Mesendoderm (in vitro differentiated cells): ENCODE data around the gene CTNNA2.
"Not testable (repeated sequence)": the region's sequence is repeated elsewhere in the genome, so short reads cannot be mapped to it uniquely, and the experiment has no call there.

Source experiments
- DNase-seq: peaks from one replicate; pipeline ENCODE4 v3.0.0; 2013
- H2AK5ac ChIP-seq: 2 replicates; pipeline ENCODE4 v1.6.1; 2013; ENCODE audit warnings: low read length, inconsistent platforms
- H2BK120ac ChIP-seq: 2 replicates; pipeline ENCODE4 v1.6.1; 2013; ENCODE audit warnings: low read depth, mild to moderate bottlenecking, low read length, moderate library complexity, mixed read lengths
- H2BK15ac ChIP-seq: replicated peaks from 2 replicates; pipeline ENCODE4 v1.6.1; 2013; ENCODE audit warnings: low read depth, mild to moderate bottlenecking, moderate library complexity
- H2BK5ac ChIP-seq: 2 replicates; pipeline ENCODE4 v1.6.1; 2013; ENCODE audit warnings: low read length, inconsistent platforms
- H3K18ac ChIP-seq: 2 replicates; pipeline ENCODE4 v1.6.1; 2013; ENCODE audit warnings: mild to moderate bottlenecking, low read length, mixed read lengths
- H3K23ac ChIP-seq: one replicate; pipeline ENCODE4 v1.6.1; 2013; ENCODE audit warnings: low read length
- H3K27ac ChIP-seq: 2 replicates; pipeline ENCODE4 v1.5.1; 2013; ENCODE audit warnings: low read depth, mild to moderate bottlenecking, inconsistent platforms, low read length, moderate library complexity
- H3K27me3 ChIP-seq: 2 replicates; pipeline ENCODE4 v1.6.1; 2013; ENCODE audit warnings: low read length, control low read depth, mild to moderate bottlenecking, inconsistent platforms; ENCODE audit not compliant: insufficient read depth, poor library complexity
- H3K36me3 ChIP-seq: 2 replicates; pipeline ENCODE4 v1.6.1; 2013; ENCODE audit warnings: low read length, inconsistent platforms; ENCODE audit not compliant: control insufficient read depth, insufficient read depth
- H3K4ac ChIP-seq: one replicate; pipeline ENCODE4 v1.6.1; 2013; ENCODE audit warnings: low read depth, mild to moderate bottlenecking, low read length, moderate library complexity
- H3K4me1 ChIP-seq: 2 replicates; pipeline ENCODE4 v1.6.1; 2013; ENCODE audit warnings: low read depth, low read length, inconsistent platforms; ENCODE audit not compliant: control insufficient read depth
- H3K4me2 ChIP-seq: 2 replicates; pipeline ENCODE4 v1.6.1; 2013; ENCODE audit warnings: low read length
- H3K4me3 ChIP-seq: 2 replicates; pipeline ENCODE4 v1.5.1; 2013; ENCODE audit warnings: mild to moderate bottlenecking, low read length
- H3K56ac ChIP-seq: one replicate; pipeline ENCODE4 v1.6.1; 2013; ENCODE audit warnings: low read length
- H3K79me1 ChIP-seq: 2 replicates; pipeline ENCODE4 v1.6.1; 2013; ENCODE audit warnings: low read length, inconsistent platforms
- H3K79me2 ChIP-seq: 2 replicates; pipeline ENCODE4 v1.6.1; 2013; ENCODE audit warnings: mild to moderate bottlenecking, low read length; ENCODE audit not compliant: control insufficient read depth, insufficient read depth
- H3K9ac ChIP-seq: 2 replicates; pipeline ENCODE4 v1.6.1; 2013; ENCODE audit warnings: low read length, inconsistent platforms
- H4K5ac ChIP-seq: one replicate; pipeline ENCODE4 v1.6.1; 2013; ENCODE audit warnings: low read length
- H4K8ac ChIP-seq: one replicate; pipeline ENCODE4 v1.6.1; 2013; ENCODE audit warnings: low read depth, mild to moderate bottlenecking, control low read depth, low read length, moderate library complexity
- WGBS: extraction: QIAGEN DNeasy Blood & Tissue Kit; methylation state at CpG from one replicate; pipeline ENCODE4 v1.1.7; 2013; ENCODE audit warnings: low lambda C conversion rate, missing lambda C conversion rate; ENCODE audit not compliant: insufficient coverage; ENCODE audit errors: extremely low coverage; 5-methylcytosine and 5-hydroxymethylcytosine counted together

Gene CTNNA2

DNA sequence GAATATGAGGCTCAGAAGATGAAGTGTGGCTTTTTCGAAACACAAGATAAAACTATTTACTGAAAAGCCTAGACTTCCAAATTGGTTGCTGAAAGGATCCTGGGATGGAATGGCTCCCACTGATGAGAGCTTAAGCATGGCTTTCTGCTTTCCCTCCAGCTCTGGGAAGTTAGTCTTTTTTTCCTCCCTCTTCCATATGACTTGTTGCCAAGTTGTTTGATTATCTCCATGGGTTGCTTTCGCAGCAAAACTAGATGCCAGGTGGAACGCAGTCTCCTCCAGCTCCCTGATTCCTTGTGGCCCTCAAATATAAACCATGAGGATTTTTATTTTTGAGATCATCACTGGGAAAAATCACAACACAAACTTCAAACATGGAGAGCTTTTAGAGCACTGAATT, 515.2 kb downstream of the CTNNA2 start:
- no peak overlapping the region for H2BK15ac ChIP-seq
- no peak overlapping the region for H3K4me3 ChIP-seq
- no peak overlapping the region for H3K9ac ChIP-seq
- no peak overlapping the region for H3K23ac ChIP-seq
- H2AK5ac ChIP-seq: no peak overlapping the region
- no peak for DNase-seq
- no peaks in the 10 kb centered on the region for H3K79me1 ChIP-seq
- no peaks in the 10 kb centered on the region for H3K27me3 ChIP-seq
- H4K8ac ChIP-seq: no peak overlapping the region
- H3K4me1 ChIP-seq: peaks cover 5% of the 10 kb centered on the region
- no peak overlapping the region for H2BK5ac ChIP-seq
- no CpG with 5 or more reads among the region's 3 CpGs for WGBS
- no peak overlapping the region for H2BK120ac ChIP-seq
- no peak overlapping the region for H3K56ac ChIP-seq
- no peak overlapping the region for H3K18ac ChIP-seq
- H3K36me3 ChIP-seq: no peaks in the 10 kb centered on the region
- no peak overlapping the region for H3K27ac ChIP-seq
- H4K5ac ChIP-seq: no peak overlapping the region
- no peak overlapping the region for H3K4ac ChIP-seq
- H3K4me2 ChIP-seq: no peak overlapping the region
- H3K79me2 ChIP-seq: no peaks in the 10 kb centered on the region

DNA sequence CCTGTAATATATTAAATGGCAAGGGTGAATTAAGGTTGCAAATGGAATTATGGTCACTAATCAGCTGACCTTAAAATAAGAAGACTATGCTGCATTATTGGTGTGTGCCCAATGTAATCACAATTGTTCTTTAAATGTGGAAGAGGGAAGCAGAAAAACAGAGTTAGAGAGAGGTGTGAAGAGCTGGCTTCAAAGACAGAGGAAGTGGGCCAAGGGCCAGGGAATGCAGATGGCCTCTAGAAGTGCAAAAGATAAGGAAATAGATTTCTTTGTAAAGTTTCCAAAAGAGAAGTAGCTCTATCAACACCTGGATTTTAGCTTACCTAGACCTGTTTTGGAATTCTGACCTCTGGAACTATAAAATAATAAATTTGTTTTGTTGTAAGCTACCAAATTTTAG, 515.7 kb downstream of the CTNNA2 start:
- Histone ChIP-seq H3K4me1 (peaks cover 5% of the 10 kb centered on the region), H4K8ac (no peak overlapping the region), H3K18ac (no peak overlapping the region), H3K4me2 (no peak overlapping the region), H3K79me2 (no peaks in the 10 kb centered on the region), H2BK120ac (no peak overlapping the region), H3K9ac (no peak overlapping the region), H3K4ac (no peak overlapping the region), H3K79me1 (no peaks in the 10 kb centered on the region), H3K36me3 (no peaks in the 10 kb centered on the region), H3K27me3 (no peaks in the 10 kb centered on the region), H3K23ac (no peak overlapping the region), H2BK5ac (no peak overlapping the region), H2AK5ac (no peak overlapping the region), H3K27ac (no peak overlapping the region), H3K56ac (no peak overlapping the region), H3K4me3 (no peak overlapping the region), H4K5ac (no peak overlapping the region), H2BK15ac (no peak overlapping the region)
- DNase-seq: peak; percentile 52

DNA sequence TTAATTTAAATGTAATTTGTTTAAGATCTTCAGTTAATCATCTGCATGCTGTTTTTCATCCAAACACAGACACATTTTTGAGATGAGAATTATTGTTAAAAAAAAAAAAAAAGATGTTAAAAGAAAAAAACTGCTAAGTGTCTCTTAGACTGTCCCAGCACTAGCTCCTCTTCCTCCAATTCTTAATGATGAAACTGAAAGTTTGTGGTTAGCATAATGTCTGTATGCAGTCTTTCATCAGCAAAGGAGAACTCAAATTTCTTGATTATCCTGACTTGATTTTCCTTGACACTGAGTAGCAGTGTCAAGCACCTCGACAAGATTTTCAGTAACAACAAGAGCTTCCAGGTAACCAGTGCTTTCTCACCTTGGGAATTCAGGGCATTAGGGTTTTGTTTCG, 517.3 kb downstream of the CTNNA2 start:
- Histone ChIP-seq H3K27ac (no peak overlapping the region), H3K4me3 (no peak overlapping the region), H3K79me1 (no peaks in the 10 kb centered on the region)

DNA sequence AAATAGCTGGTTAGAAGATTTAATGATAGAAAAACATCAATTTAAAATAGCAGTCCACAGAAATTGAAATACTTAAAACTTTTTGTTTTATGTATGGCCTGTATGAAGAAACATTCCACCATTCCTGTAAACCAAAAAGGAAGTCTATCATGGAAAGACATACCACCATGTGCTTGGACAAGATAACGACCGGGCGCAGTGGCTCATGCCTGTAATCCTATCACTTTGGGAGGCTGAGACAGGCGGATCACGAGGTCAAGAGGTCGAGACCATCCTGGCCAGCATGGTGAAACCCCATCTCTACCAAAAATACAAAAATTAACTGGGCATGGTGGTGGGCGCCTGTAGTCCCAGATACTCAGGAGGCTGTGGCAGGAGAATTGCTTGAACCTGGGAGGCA, 519.8 kb downstream of the CTNNA2 start:
- not testable (repeated sequence) for H3K4me3 ChIP-seq, H3K79me2 ChIP-seq, H3K23ac ChIP-seq, H3K36me3 ChIP-seq, H3K27me3 ChIP-seq, H3K4me1 ChIP-seq, H3K79me1 ChIP-seq, H3K9ac ChIP-seq, H2AK5ac ChIP-seq, H3K4me2 ChIP-seq, H2BK5ac ChIP-seq, H3K27ac ChIP-seq, H3K4ac ChIP-seq, H3K56ac ChIP-seq, H4K5ac ChIP-seq, H2BK120ac ChIP-seq, DNase-seq, H2BK15ac ChIP-seq, H4K8ac ChIP-seq, H3K18ac ChIP-seq
- no CpG with 5 or more reads among the region's 7 CpGs for WGBS

More for the DNA sequence above, 517.3 kb downstream of the CTNNA2 start:
- no CpG with 5 or more reads among the region's 2 CpGs for WGBS
- no peaks in the 10 kb centered on the region for H3K27me3 ChIP-seq
- H3K4me1 ChIP-seq: peaks cover 5% of the 10 kb centered on the region
- no peak overlapping the region for H3K4me2 ChIP-seq
- DNase-seq: no peak
- H3K18ac ChIP-seq: no peak overlapping the region
- H3K23ac ChIP-seq: no peak overlapping the region
- H3K4ac ChIP-seq: no peak overlapping the region
- H3K9ac ChIP-seq: no peak overlapping the region
- no peak overlapping the region for H4K5ac ChIP-seq
- H2AK5ac ChIP-seq: no peak overlapping the region
- no peak overlapping the region for H3K56ac ChIP-seq
- H2BK15ac ChIP-seq: no peak overlapping the region
- H4K8ac ChIP-seq: no peak overlapping the region
- H2BK5ac ChIP-seq: no peak overlapping the region
- no peaks in the 10 kb centered on the region for H3K79me2 ChIP-seq
- no peaks in the 10 kb centered on the region for H3K36me3 ChIP-seq
- H2BK120ac ChIP-seq: no peak overlapping the region

DNA sequence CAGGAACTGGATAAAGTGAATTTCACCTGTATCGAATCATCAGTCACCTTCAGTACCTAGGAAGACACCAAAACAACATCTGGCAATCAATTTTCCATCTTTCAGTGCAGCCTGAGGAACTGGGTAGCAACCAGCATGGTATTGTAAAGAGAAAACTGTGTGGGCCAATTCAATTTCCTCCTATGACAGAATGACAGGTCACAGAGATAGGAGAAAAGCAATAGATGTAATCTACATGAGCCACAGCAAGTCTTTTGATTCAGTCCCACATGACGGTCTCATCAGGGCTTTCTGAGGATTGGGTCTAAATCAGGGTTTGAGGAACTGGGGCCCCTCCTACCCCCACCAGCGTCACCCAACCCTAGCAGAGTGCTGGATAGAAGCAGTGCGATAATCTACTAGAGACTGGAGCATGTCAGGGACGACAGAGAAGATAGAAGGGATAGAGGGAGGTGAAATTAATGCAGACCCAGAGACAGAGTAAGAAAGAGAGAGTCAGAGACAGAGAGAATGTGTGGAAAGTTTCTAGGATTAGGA, 523.0 kb downstream of the CTNNA2 start:
- Histone ChIP-seq H3K27ac (no peak overlapping the region), H3K36me3 (no peaks in the 10 kb centered on the region), H4K5ac (no peak overlapping the region), H3K9ac (no peak overlapping the region), H3K79me1 (no peaks in the 10 kb centered on the region), H2BK5ac (no peak overlapping the region), H2BK15ac (no peak overlapping the region), H2BK120ac (no peak overlapping the region), H3K23ac (no peak overlapping the region), H3K79me2 (no peaks in the 10 kb centered on the region), H3K4me1 (no peaks in the 10 kb centered on the region), H3K27me3 (no peaks in the 10 kb centered on the region), H3K56ac (no peak overlapping the region), H2AK5ac (no peak overlapping the region), H3K4me2 (no peak overlapping the region), H4K8ac (no peak overlapping the region), H3K4ac (no peak overlapping the region), H3K4me3 (no peak overlapping the region), H3K18ac (no peak overlapping the region)
- no peak for DNase-seq
- no CpG with 5 or more reads among the region's 5 CpGs for WGBS

DNA sequence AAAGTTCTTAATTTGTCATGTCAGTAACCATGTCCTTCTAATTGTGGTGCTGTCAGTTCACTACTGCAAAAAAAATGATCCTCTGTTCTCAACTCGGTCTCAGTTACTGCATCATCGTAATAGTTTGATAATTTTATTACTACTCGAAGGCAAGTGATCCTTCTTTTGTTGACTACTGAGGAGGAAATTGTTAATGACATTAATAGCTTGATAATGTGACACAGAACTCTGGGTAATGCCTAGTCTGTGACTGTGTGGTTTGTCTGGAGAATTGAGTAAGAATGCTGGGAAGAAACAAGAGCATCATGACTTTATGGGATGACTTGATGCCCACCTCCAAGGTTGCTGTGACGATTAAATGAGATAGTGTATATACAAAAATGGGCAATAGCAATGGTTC, 524.5 kb downstream of the CTNNA2 start:
- Histone ChIP-seq H3K36me3 (no peaks in the 10 kb centered on the region), H3K4me2 (no peak overlapping the region), H2BK15ac (no peak overlapping the region), H3K56ac (no peak overlapping the region), H3K27ac (no peak overlapping the region), H2BK120ac (no peak overlapping the region), H3K79me2 (no peaks in the 10 kb centered on the region), H3K4ac (no peak overlapping the region), H3K23ac (no peak overlapping the region), H4K8ac (no peak overlapping the region), H2BK5ac (no peak overlapping the region), H3K18ac (no peak overlapping the region), H2AK5ac (no peak overlapping the region), H3K4me1 (no peaks in the 10 kb centered on the region), H3K79me1 (no peaks in the 10 kb centered on the region), H4K5ac (no peak overlapping the region), H3K27me3 (no peaks in the 10 kb centered on the region), H3K9ac (no peak overlapping the region), H3K4me3 (no peak overlapping the region)
- no CpG with 5 or more reads among the region's 4 CpGs for WGBS
- DNase-seq: no peak
